ENCODE data around the gene P2RY2. TPM values are rescaled to one million over a fixed set of nuclear protein-coding genes. Genes with fewer than 3 reads are reported as not detected.

P2RY2 gene
- total and polyA plus RNA-seq, 2 experiments from 2014 or later, result 0.63 to 1.6 TPM

- no peak overlapping the region for H3K4me2 ChIP-seq
- no peak overlapping the region for H3K4me3 Mint-ChIP-seq
- no peak for TF ChIP-seq ZNF114 (CRISPR knock-in tag; IDR thresholded peaks at IDR 0.05)
- no peak for TF ChIP-seq NANOG (IDR thresholded peaks at IDR 0.05; ENCODE audit: borderline replicate concordance)
- TF ChIP-seq, protein P1, sequence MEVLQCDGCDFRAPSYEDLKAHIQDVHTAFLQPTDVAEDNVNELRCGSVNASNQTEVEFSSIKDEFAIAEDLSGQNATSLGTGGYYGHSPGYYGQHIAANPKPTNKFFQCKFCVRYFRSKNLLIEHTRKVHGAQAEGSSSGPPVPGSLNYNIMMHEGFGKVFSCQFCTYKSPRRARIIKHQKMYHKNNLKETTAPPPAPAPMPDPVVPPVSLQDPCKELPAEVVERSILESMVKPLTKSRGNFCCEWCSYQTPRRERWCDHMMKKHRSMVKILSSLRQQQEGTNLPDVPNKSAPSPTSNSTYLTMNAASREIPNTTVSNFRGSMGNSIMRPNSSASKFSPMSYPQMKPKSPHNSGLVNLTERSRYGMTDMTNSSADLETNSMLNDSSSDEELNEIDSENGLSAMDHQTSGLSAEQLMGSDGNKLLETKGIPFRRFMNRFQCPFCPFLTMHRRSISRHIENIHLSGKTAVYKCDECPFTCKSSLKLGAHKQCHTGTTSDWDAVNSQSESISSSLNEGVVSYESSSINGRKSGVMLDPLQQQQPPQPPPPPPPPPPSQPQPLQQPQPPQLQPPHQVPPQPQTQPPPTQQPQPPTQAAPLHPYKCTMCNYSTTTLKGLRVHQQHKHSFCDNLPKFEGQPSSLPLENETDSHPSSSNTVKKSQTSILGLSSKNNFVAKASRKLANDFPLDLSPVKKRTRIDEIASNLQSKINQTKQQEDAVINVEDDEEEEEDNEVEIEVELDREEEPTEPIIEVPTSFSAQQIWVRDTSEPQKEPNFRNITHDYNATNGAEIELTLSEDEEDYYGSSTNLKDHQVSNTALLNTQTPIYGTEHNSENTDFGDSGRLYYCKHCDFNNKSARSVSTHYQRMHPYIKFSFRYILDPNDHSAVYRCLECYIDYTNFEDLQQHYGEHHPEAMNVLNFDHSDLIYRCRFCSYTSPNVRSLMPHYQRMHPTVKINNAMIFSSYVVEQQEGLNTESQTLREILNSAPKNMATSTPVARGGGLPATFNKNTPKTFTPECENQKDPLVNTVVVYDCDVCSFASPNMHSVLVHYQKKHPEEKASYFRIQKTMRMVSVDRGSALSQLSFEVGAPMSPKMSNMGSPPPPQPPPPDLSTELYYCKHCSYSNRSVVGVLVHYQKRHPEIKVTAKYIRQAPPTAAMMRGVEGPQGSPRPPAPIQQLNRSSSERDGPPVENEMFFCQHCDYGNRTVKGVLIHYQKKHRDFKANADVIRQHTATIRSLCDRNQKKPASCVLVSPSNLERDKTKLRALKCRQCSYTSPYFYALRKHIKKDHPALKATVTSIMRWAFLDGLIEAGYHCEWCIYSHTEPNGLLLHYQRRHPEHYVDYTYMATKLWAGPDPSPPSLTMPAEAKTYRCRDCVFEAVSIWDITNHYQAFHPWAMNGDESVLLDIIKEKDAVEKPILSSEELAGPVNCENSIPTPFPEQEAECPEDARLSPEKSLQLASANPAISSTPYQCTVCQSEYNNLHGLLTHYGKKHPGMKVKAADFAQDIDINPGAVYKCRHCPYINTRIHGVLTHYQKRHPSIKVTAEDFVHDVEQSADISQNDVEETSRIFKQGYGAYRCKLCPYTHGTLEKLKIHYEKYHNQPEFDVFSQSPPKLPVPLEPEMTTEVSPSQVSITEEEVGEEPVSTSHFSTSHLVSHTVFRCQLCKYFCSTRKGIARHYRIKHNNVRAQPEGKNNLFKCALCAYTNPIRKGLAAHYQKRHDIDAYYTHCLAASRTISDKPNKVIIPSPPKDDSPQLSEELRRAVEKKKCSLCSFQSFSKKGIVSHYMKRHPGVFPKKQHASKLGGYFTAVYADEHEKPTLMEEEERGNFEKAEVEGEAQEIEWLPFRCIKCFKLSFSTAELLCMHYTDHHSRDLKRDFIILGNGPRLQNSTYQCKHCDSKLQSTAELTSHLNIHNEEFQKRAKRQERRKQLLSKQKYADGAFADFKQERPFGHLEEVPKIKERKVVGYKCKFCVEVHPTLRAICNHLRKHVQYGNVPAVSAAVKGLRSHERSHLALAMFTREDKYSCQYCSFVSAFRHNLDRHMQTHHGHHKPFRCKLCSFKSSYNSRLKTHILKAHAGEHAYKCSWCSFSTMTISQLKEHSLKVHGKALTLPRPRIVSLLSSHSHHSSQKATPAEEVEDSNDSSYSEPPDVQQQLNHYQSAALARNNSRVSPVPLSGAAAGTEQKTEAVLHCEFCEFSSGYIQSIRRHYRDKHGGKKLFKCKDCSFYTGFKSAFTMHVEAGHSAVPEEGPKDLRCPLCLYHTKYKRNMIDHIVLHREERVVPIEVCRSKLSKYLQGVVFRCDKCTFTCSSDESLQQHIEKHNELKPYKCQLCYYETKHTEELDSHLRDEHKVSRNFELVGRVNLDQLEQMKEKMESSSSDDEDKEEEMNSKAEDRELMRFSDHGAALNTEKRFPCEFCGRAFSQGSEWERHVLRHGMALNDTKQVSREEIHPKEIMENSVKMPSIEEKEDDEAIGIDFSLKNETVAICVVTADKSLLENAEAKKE (CRISPR knock-in tag; IDR thresholded peaks at IDR 0.05), result no peak
- no peak for TF ChIP-seq JUNB (IDR thresholded peaks at IDR 0.05; ENCODE audit: unreplicated experiment)
- TF ChIP-seq, protein P2, sequence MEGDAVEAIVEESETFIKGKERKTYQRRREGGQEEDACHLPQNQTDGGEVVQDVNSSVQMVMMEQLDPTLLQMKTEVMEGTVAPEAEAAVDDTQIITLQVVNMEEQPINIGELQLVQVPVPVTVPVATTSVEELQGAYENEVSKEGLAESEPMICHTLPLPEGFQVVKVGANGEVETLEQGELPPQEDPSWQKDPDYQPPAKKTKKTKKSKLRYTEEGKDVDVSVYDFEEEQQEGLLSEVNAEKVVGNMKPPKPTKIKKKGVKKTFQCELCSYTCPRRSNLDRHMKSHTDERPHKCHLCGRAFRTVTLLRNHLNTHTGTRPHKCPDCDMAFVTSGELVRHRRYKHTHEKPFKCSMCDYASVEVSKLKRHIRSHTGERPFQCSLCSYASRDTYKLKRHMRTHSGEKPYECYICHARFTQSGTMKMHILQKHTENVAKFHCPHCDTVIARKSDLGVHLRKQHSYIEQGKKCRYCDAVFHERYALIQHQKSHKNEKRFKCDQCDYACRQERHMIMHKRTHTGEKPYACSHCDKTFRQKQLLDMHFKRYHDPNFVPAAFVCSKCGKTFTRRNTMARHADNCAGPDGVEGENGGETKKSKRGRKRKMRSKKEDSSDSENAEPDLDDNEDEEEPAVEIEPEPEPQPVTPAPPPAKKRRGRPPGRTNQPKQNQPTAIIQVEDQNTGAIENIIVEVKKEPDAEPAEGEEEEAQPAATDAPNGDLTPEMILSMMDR (conservative IDR thresholded peaks at IDR 0.05; ENCODE audit: low read depth in 2 of 2), result no peak
- TF ChIP-seq, protein P3, sequence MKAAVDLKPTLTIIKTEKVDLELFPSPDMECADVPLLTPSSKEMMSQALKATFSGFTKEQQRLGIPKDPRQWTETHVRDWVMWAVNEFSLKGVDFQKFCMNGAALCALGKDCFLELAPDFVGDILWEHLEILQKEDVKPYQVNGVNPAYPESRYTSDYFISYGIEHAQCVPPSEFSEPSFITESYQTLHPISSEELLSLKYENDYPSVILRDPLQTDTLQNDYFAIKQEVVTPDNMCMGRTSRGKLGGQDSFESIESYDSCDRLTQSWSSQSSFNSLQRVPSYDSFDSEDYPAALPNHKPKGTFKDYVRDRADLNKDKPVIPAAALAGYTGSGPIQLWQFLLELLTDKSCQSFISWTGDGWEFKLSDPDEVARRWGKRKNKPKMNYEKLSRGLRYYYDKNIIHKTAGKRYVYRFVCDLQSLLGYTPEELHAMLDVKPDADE (IDR thresholded peaks at IDR 0.05), result no peak
- no peak for TF ChIP-seq EZH2phosphoT487 (IDR thresholded peaks at IDR 0.05; ENCODE audit: unreplicated experiment)
- no peak for TF ChIP-seq POLR2AphosphoS5 (IDR thresholded peaks at IDR 0.05; ENCODE audit: low read depth)
- no peak for TF ChIP-seq EZH2 (IDR thresholded peaks at IDR 0.05; ENCODE audit: low read depth, unreplicated experiment)
- no peak for TF ChIP-seq CREB1 (CRISPR knock-in tag; IDR thresholded peaks at IDR 0.05; ENCODE audit: low read depth)
- TF ChIP-seq ZNF331 (CRISPR knock-in tag; IDR thresholded peaks at IDR 0.05; ENCODE audit: low read depth), result no peak
- TF ChIP-seq, protein P4, sequence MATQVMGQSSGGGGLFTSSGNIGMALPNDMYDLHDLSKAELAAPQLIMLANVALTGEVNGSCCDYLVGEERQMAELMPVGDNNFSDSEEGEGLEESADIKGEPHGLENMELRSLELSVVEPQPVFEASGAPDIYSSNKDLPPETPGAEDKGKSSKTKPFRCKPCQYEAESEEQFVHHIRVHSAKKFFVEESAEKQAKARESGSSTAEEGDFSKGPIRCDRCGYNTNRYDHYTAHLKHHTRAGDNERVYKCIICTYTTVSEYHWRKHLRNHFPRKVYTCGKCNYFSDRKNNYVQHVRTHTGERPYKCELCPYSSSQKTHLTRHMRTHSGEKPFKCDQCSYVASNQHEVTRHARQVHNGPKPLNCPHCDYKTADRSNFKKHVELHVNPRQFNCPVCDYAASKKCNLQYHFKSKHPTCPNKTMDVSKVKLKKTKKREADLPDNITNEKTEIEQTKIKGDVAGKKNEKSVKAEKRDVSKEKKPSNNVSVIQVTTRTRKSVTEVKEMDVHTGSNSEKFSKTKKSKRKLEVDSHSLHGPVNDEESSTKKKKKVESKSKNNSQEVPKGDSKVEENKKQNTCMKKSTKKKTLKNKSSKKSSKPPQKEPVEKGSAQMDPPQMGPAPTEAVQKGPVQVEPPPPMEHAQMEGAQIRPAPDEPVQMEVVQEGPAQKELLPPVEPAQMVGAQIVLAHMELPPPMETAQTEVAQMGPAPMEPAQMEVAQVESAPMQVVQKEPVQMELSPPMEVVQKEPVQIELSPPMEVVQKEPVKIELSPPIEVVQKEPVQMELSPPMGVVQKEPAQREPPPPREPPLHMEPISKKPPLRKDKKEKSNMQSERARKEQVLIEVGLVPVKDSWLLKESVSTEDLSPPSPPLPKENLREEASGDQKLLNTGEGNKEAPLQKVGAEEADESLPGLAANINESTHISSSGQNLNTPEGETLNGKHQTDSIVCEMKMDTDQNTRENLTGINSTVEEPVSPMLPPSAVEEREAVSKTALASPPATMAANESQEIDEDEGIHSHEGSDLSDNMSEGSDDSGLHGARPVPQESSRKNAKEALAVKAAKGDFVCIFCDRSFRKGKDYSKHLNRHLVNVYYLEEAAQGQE (IDR thresholded peaks at IDR 0.05; ENCODE audit: unreplicated experiment), result no peak
- TF ChIP-seq STAT1 (IDR thresholded peaks at IDR 0.05; ENCODE audit: unreplicated experiment), result no peak
- H3K27me3 Mint-ChIP-seq (ENCODE audit: insufficient read depth, low read depth, poor library complexity), result peaks cover 6% of the 10 kb centered on the region
- H2AFZ ChIP-seq, result no peak overlapping the region
- no peak overlapping the region for H3K27ac ChIP-seq (ENCODE audit: low read depth)
- no peaks in the 10 kb centered on the region for H3K9me2 ChIP-seq (ENCODE audit: insufficient read depth)
- no peaks in the 10 kb centered on the region for H3K79me2 ChIP-seq (replicated peaks; ENCODE audit: insufficient read depth)
- no peaks in the 10 kb centered on the region for H3K4me1 ChIP-seq (ENCODE audit: insufficient read depth)
- no peaks in the 10 kb centered on the region for H3K36me3 Mint-ChIP-seq (ENCODE audit: low read depth)
- DNase-seq (ENCODE audit: low spot score), result no peak
- ATAC-seq, result no peak
- H3K9me3 Mint-ChIP-seq, result no peaks in the 10 kb centered on the region
- no peaks in the 10 kb centered on the region for H3F3A ChIP-seq (replicated peaks; ENCODE audit: low read depth)
- peaks cover 5% of the 10 kb centered on the region for H3K4me1 Mint-ChIP-seq
- no peaks in the 10 kb centered on the region for H3K36me3 ChIP-seq (ENCODE audit: insufficient read depth)
- H3K27me3 ChIP-seq (ENCODE audit: insufficient read depth), result no peaks in the 10 kb centered on the region
- H3K4me3 ChIP-seq, result no peak overlapping the region
- H3K27ac Mint-ChIP-seq, result no peak overlapping the region
- no peaks in the 10 kb centered on the region; the same call in 1 of the 2 replicates for H4K20me1 ChIP-seq (replicated peaks; ENCODE audit: insufficient read depth)
Measured at GRCh38 chr11:73174495-73174791, 43.6 kb upstream of the P2RY2 start.

All from GM23338 (cell line).